MCF 10A (cell line): ENCODE measurements around the gene LONRF3. TPM values are rescaled to one million over a fixed set of nuclear protein-coding genes. Genes with fewer than 3 reads are reported as not detected.
"Not testable (repeated sequence)": the region's sequence is repeated elsewhere in the genome, so short reads cannot be mapped to it uniquely, and the experiment has no call there.

Experiments used
- BruUV-seq: library from RNA; stranded (reverse); fragments of 400-500 nt; replicated peaks from 2 replicates; lab custom pipeline; 2021; lab: Mats Ljungman, UMichigan
- CTCF ChIA-PET: fragments of 300-600 bp; sonication (Branson Sonifier 250); formaldehyde crosslinking; extraction: SDS; loops from one replicate; lab custom pipeline; 2021; ENCODE audit warnings: antibody characterized with exemption, inconsistent platforms; lab: Yijun Ruan, JAX
- POLR2A ChIA-PET: fragments of 300-600, 350-650 bp; sonication (Branson Sonifier 250); formaldehyde crosslinking; extraction: SDS; loops from one replicate; lab custom pipeline; 2020; ENCODE audit warnings: antibody characterized with exemption, inconsistent platforms; lab: Yijun Ruan, JAX
- DNase-seq: peaks from one replicate; pipeline ENCODE4 v3.0.0-alpha.2; 2018; ENCODE audit not compliant: unreplicated experiment
- H3K27ac Mint-ChIP-seq: one replicate; pipeline ENCODE4 v1.8.0; 2022; ENCODE audit warnings: mild to moderate bottlenecking, low read depth, mixed read lengths; ENCODE audit not compliant: unreplicated experiment
- H3K27me3 Mint-ChIP-seq: one replicate; pipeline ENCODE4 v1.8.0; 2022; ENCODE audit warnings: mixed read lengths; ENCODE audit not compliant: insufficient read depth, unreplicated experiment
- H3K36me3 Mint-ChIP-seq: one replicate; pipeline ENCODE4 v1.8.0; 2022; ENCODE audit warnings: mild to moderate bottlenecking, moderate library complexity, mixed read lengths; ENCODE audit not compliant: insufficient read depth, unreplicated experiment
- H3K4me1 Mint-ChIP-seq: one replicate; pipeline ENCODE4 v1.8.0; 2022; ENCODE audit warnings: mixed read lengths; ENCODE audit not compliant: insufficient read depth, unreplicated experiment
- H3K4me3 Mint-ChIP-seq: one replicate; pipeline ENCODE4 v1.8.0; 2022; ENCODE audit warnings: mild to moderate bottlenecking, moderate library complexity, mixed read lengths; ENCODE audit not compliant: unreplicated experiment
- H3K9me3 Mint-ChIP-seq: one replicate; pipeline ENCODE4 v1.8.0; 2022; ENCODE audit warnings: mixed read lengths; ENCODE audit not compliant: unreplicated experiment
- CTCF ChIP-seq: fragments of 200-600 bp; IDR thresholded peaks from one replicate; pipeline ENCODE4 v1.8.0; 2022; ENCODE audit warnings: antibody characterized with exemption, mild to moderate bottlenecking; ENCODE audit not compliant: unreplicated experiment
- intact Hi-C: fragments of 100-400 bp; cut with micrococcal nuclease; formaldehyde crosslinking; loops from 2 replicates; pipeline ENCODE4 v1.14.1; 2022
- total RNA-seq: library from RNA; stranded (reverse); gene quantifications from 2 replicates; pipeline ENCODE4 v1.2.3, GENCODE V29; 2022

LONRF3 gene
- total RNA-seq, 1 experiment from 2014 or later: 1.0 TPM

- DNase-seq, H3K4me1 Mint-ChIP-seq, H3K27ac Mint-ChIP-seq, POLR2A ChIA-PET, BruUV-seq, H3K36me3 Mint-ChIP-seq, intact Hi-C loops, H3K4me3 Mint-ChIP-seq, H3K9me3 Mint-ChIP-seq: not testable (repeated sequence)
- H3K27me3 Mint-ChIP-seq: peaks cover 21% of the 10 kb centered on the region
- CTCF ChIA-PET: interaction anchor here (0.6 to 1.3 kb wide), 3 partner anchors 8 to 427 kb away, joined by 3 read pairs; no protein-coding TSS in a partner anchor
Measured at GRCh38 chrX:119027960-119028732, 53.7 kb downstream of the LONRF3 start.

GRCh38 chrX:119028733-119029330, 54.4 kb downstream of the LONRF3 start:
- Mint-ChIP-seq H3K9me3 (no peaks in the 10 kb centered on the region), H3K4me1 (no peaks in the 10 kb centered on the region), H3K27ac (no peak overlapping the region), H3K4me3 (no peak overlapping the region), H3K36me3 (no peaks in the 10 kb centered on the region), H3K27me3 (peaks cover 24% of the 10 kb centered on the region)
- POLR2A ChIA-PET: no interaction called here
- CTCF ChIA-PET: interaction anchor here (0.9 to 1.3 kb wide), 2 partner anchors 9 to 23 kb away, joined by 3 read pairs; no protein-coding TSS in a partner anchor
- DNase-seq: no peak
- BruUV-seq: no TSS peak
- intact Hi-C loops: no loop called here
- no peak for TF ChIP-seq CTCF

- peaks cover 32% of the 10 kb centered on the region for H3K27me3 Mint-ChIP-seq
- H3K4me3 Mint-ChIP-seq, DNase-seq, BruUV-seq, intact Hi-C loops, H3K27ac Mint-ChIP-seq, POLR2A ChIA-PET, H3K36me3 Mint-ChIP-seq, H3K9me3 Mint-ChIP-seq, H3K4me1 Mint-ChIP-seq, CTCF ChIA-PET: not testable (repeated sequence)
Measured at GRCh38 chrX:119029656-119030055, 55.2 kb downstream of the LONRF3 start.

- intact Hi-C loops: no loop called here
- Mint-ChIP-seq H3K9me3 (no peaks in the 10 kb centered on the region), H3K27me3 (peaks cover 32% of the 10 kb centered on the region), H3K4me3 (no peak overlapping the region), H3K27ac (no peak overlapping the region), H3K36me3 (no peaks in the 10 kb centered on the region), H3K4me1 (no peaks in the 10 kb centered on the region)
- no TSS peak for BruUV-seq
- no peak for DNase-seq
- CTCF ChIA-PET: no interaction called here
- POLR2A ChIA-PET: no interaction called here
- TF ChIP-seq CTCF: no peak
Measured at GRCh38 chrX:119030990-119031389, 56.6 kb downstream of the LONRF3 start.
